Bronchial epithelial cell (primary cell): ENCODE measurements around the gene KRCC1. TPM values are rescaled to one million over a fixed set of nuclear protein-coding genes. Genes with fewer than 3 reads are reported as not detected.

Experiments used
- DNase-seq: peaks from one replicate; pipeline ENCODE4 v3.0.0-alpha.2; 2010; ENCODE audit warnings: low read depth
- FAIRE-seq: peaks from 2 replicates; lab custom pipeline; 2011; peaks lifted over from hg19 to GRCh38; lab: Jason Lieb, UNC
- H3K27me3 ChIP-seq: 2 replicates; pipeline ENCODE4 v1.5.1; 2011; ENCODE audit warnings: low read length; ENCODE audit not compliant: control insufficient read depth, insufficient read depth
- H3K36me3 ChIP-seq: 2 replicates; pipeline ENCODE4 v1.5.1; 2011; ENCODE audit warnings: low read length; ENCODE audit not compliant: control insufficient read depth, insufficient read depth
- H3K4me3 ChIP-seq: 2 replicates; pipeline ENCODE4 v1.5.1; 2011; ENCODE audit warnings: mild to moderate bottlenecking, low read depth, low read length, control low read depth
- CTCF ChIP-seq: IDR thresholded peaks from 2 replicates; pipeline ENCODE4 v1.5.1; 2011; ENCODE audit warnings: mild to moderate bottlenecking, moderate library complexity, low read length, control low read depth, inconsistent platforms; ENCODE audit not compliant: insufficient read depth, severe bottlenecking
- total RNA-seq: library from RNA; depleted of rRNA; stranded (reverse); fragments of >200 nt; gene quantifications from 2 replicates; pipeline ENCODE4 v1.2.1, GENCODE V29; 2014

KRCC1 gene
- total RNA-seq, 1 donor from 2014 or later: 8.4 TPM

DNA sequence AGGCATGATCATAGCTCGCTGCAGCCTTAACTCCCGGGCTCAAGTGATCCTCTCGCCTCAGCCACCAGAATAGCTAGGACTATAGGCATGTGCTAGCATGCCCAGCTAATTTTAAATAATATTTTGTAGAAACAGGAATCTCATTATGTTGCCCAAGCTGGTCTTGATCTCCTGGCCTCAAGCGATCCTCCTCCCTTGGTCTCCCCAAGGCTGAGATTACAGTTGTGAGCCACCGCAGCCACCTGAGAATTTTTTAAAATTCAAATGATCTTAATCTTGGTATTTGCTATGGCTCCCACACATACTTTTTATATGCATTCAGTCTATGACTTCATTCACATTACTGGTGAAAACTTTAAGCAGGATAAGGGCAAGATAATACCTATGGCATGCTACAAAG lies 13.1 kb downstream of the KRCC1 start:
- FAIRE-seq: no peak
- DNase-seq: no peak
- Histone ChIP-seq H3K27me3 (no peaks in the 10 kb centered on the region), H3K4me3 (no peak overlapping the region), H3K36me3 (peaks cover 1% of the 10 kb centered on the region)
- TF ChIP-seq CTCF: no peak

DNA sequence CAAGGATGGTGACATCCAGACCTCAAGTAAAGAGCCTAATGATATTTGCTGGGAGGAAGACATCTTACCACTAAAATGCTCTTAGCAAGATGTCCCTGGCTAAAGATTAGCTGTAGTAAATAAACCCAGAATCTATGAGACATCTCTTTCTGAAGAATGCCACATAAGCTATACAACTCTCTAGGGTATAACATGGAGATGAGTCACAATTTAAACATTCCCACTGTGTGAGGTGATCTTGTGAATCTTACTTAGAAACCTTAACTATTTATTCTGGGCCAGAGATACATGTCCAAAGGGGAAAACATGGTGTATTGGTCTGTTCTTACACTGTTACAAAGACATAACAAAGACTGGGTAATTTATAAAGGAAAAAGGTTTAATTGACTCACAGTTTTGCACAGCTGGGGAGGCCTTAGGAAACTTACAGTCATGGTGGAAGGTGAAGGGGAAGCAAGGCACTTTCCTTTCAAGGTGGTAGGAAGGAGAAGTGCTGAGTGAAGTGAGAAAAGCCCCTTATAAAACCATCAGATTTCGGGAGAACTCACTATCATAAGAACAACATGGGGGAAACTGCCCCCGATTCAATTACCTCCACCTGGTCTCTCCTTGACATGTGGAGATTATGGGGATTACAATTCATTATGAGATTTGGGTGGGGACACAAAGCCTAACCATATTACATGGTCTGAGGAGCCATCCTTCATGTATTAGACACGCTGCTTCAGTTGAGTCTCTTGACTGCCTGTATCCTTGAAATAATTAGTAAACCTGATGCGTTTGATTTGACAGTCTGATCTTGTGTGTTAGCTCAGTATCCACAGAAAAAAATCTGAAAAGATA lies 17.1 kb downstream of the KRCC1 start:
- H3K36me3 ChIP-seq: peaks cover 2% of the 10 kb centered on the region
- DNase-seq (peak; percentile 94), FAIRE-seq (no peak)
- H3K27me3 ChIP-seq: no peaks in the 10 kb centered on the region
- H3K4me3 ChIP-seq: no peak overlapping the region
- no peak for TF ChIP-seq CTCF

GRCh38 chr2:88036606-88037005 lies 19.0 kb downstream of the KRCC1 start:
- FAIRE-seq (no peak), DNase-seq (no peak)
- no peaks in the 10 kb centered on the region for H3K27me3 ChIP-seq
- H3K4me3 ChIP-seq: no peak overlapping the region
- peaks cover 2% of the 10 kb centered on the region for H3K36me3 ChIP-seq
- no peak for TF ChIP-seq CTCF

- no peak for TF ChIP-seq CTCF
- DNase-seq: no peak
- peaks cover 3% of the 10 kb centered on the region for H3K36me3 ChIP-seq
- FAIRE-seq: no peak
- H3K27me3 ChIP-seq: no peaks in the 10 kb centered on the region
- H3K4me3 ChIP-seq: no peak overlapping the region
These were observed 19.4 kb downstream of the KRCC1 start for GRCh38 chr2:88036182-88036581.

DNA sequence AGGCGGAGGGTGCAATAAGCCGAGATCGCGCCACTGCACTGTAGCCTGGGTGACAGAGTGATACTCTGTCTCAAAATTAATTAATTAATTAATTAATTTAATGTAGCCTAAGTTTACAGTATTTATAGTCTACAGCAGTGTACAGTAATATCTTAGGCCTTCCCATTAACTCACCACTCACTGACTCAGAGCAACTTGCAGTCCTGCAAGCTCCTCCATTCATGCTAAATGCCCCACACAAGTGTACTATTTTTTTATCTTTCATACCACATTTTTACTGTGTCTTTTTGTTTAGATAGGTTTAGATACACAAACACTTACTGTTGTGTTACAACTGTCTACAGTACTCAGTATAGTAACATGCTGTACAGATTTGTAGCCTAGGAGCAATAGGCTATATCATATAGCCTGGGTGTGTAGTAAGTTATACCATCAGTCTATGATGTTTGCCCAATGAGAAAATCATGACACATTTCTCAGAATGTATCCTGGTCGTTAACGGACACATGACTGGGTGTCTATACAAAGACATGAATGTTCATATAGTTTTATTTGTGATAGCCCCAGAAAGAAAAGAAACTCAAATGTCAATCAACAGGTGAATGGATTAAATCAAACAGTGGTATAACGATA lies 23.4 kb downstream of the KRCC1 start:
- H3K27me3 ChIP-seq: no peaks in the 10 kb centered on the region
- no peak overlapping the region for H3K4me3 ChIP-seq
- DNase-seq (no peak), FAIRE-seq (no peak)
- TF ChIP-seq CTCF: no peak
- peaks cover 3% of the 10 kb centered on the region for H3K36me3 ChIP-seq
